GM12878 (cell line): Measurements from ENCODE around the gene USH2A. TPM values are rescaled to one million over a fixed set of nuclear protein-coding genes. Genes with fewer than 3 reads are reported as not detected.

Source experiments
- ATAC-seq: fragments of 200-7000 bp; cut with Tn5 transposase; 3 replicates; pipeline ENCODE4 v1.9.1; 2020; ENCODE audit warnings: mild to moderate bottlenecking, moderate library complexity
- BruUV-seq: library from RNA; stranded (reverse); fragments of 400-500 nt; replicated peaks from 2 replicates; lab custom pipeline; 2021; lab: Mats Ljungman, UMichigan
- CTCF ChIA-PET: fragments of 300-600 bp; sonication (Branson Sonifier 250); formaldehyde crosslinking; extraction: SDS; loops from one replicate; lab custom pipeline; 2021; ENCODE audit warnings: inconsistent platforms; lab: Yijun Ruan, JAX
- POLR2A ChIA-PET: fragments of 350-600 bp; formaldehyde crosslinking; extraction: SDS; loops from one replicate; lab custom pipeline; 2021; ENCODE audit warnings: inconsistent platforms; lab: Charles Lee
- RAD21 ChIA-PET: fragments of 300-600 bp; sonication (Branson Sonifier 250); formaldehyde crosslinking; loops from one replicate; lab custom pipeline; 2023; ENCODE audit warnings: antibody characterized with exemption; ENCODE audit not compliant: unreplicated experiment; lab: Charles Lee
- SMC1A ChIA-PET: fragments of 300-600 bp; sonication (Branson Sonifier 250); formaldehyde crosslinking; loops from one replicate; lab custom pipeline; 2023; ENCODE audit not compliant: unreplicated experiment, uncharacterized antibody; lab: Charles Lee
- DNase-seq: peaks from one replicate; pipeline ENCODE4 v3.0.0-alpha.2; 2011; ENCODE audit warnings: low read depth, low spot score
- FAIRE-seq: peaks from 3 replicates; lab custom pipeline; 2011; peaks lifted over from hg19 to GRCh38; lab: Jason Lieb, UNC
- H2AFZ ChIP-seq: 2 replicates; pipeline ENCODE4 v1.6.0; 2011; ENCODE audit warnings: low read depth, low read length, control low read depth; ENCODE audit not compliant: control insufficient read depth
- H3K27ac ChIP-seq: 2 replicates; pipeline ENCODE4 v1.5.1; 2011; ENCODE audit warnings: control low read depth; ENCODE audit not compliant: control insufficient read depth, insufficient read depth
- H3K27me3 ChIP-seq, 2 experiments: replicated peaks in 1 of 2; 2 replicates each; pipeline versions ENCODE4 v1.6.0 to v1.6.1; 2011; ENCODE audit warnings: low read length in 1 of 2; ENCODE audit not compliant: control insufficient read depth in 2 of 2, insufficient read depth in 2 of 2
- H3K36me3 ChIP-seq, 2 experiments: 2 replicates each; pipeline ENCODE4 v1.5.1; 2011; ENCODE audit warnings: low read length in 1 of 2; ENCODE audit not compliant: control insufficient read depth in 2 of 2, insufficient read depth in 2 of 2
- H3K4me1 ChIP-seq: 2 replicates; pipeline ENCODE4 v1.6.1; 2011; ENCODE audit warnings: mild to moderate bottlenecking, low read length, moderate library complexity, mixed read lengths; ENCODE audit not compliant: control insufficient read depth, insufficient read depth
- H3K4me2 ChIP-seq: 2 replicates; pipeline ENCODE4 v1.6.0; 2011; ENCODE audit warnings: control low read depth; ENCODE audit not compliant: control insufficient read depth, insufficient read depth
- H3K4me3 ChIP-seq: fragments of 200-600 bp; sonication (generic); 2 replicates; pipeline ENCODE4 v1.5.1; 2016
- H3K79me2 ChIP-seq: 2 replicates; pipeline ENCODE4 v1.6.0; 2011; ENCODE audit warnings: low read length; ENCODE audit not compliant: control insufficient read depth, insufficient read depth
- H3K9ac ChIP-seq: 2 replicates; pipeline ENCODE4 v1.8.0; 2011; ENCODE audit warnings: low read length, control low read depth, mixed read lengths; ENCODE audit not compliant: control insufficient read depth, insufficient read depth
- H3K9me3 ChIP-seq: replicated peaks from 3 replicates; pipeline ENCODE4 v1.5.1; 2011; ENCODE audit warnings: mild to moderate bottlenecking, low read length; ENCODE audit not compliant: control insufficient read depth, insufficient read depth
- H4K20me1 ChIP-seq: 2 replicates; pipeline ENCODE4 v1.6.0; 2011; ENCODE audit not compliant: control insufficient read depth, insufficient read depth
- CHD4 ChIP-seq: fragments of 200-600 bp; sonication (generic); IDR thresholded peaks from 2 replicates; pipeline ENCODE4 v1.6.1; 2016; ENCODE audit warnings: mild to moderate bottlenecking
- EED ChIP-seq: sonication (generic); IDR thresholded peaks from 2 replicates; pipeline ENCODE4 v1.6.1; 2016; ENCODE audit warnings: antibody characterized with exemption, low read depth
- FOXK2 ChIP-seq: fragments of 450-650 bp; IDR thresholded peaks from 2 replicates; pipeline ENCODE4 v1.6.1; 2017; ENCODE audit warnings: mild to moderate bottlenecking, moderate library complexity
- SP1 ChIP-seq: IDR thresholded peaks from one replicate; pipeline ENCODE4 v1.6.1; 2011; ENCODE audit warnings: low read depth, low read length
- SREBF2 ChIP-seq: IDR thresholded peaks from 2 replicates; pipeline ENCODE4 v1.6.1; 2012; ENCODE audit warnings: mild to moderate bottlenecking, low read length
- ZNF217 ChIP-seq: fragments of 450-650 bp; IDR thresholded peaks from 2 replicates; pipeline ENCODE4 v1.6.1; 2017; ENCODE audit warnings: antibody characterized with exemption, mild to moderate bottlenecking
- WGBS: methylation state at CpG from one replicate; pipeline ENCODE4 v1.1.6; 2016; ENCODE audit warnings: low lambda C conversion rate; ENCODE audit not compliant: insufficient replicate concordance, insufficient coverage; ENCODE audit errors: missing lambda C conversion rate; 5-methylcytosine and 5-hydroxymethylcytosine counted together
- in situ Hi-C: fragments of 300-500 bp; cut with MboI; formaldehyde crosslinking; loops from 9 replicates; pipeline ENCODE4 v1.14.3; 2018; ENCODE audit warnings: mixed read lengths
- intact Hi-C: fragments of 100-400 bp; cut with micrococcal nuclease; formaldehyde crosslinking; loops from one replicate; pipeline ENCODE4 v1.14.2; 2022; ENCODE audit not compliant: unreplicated experiment
- polyA plus RNA-seq, 11 experiments: library from polyadenylated mRNA; depleted of rRNA in 4 of 11; unstranded in 6 of 11; stranded (reverse) in 5 of 11; fragments of >200 nt; fragmentation: Nextera tagmentation in 4 of 11; fragmentation: Illumina TruSeq in 1 of 11; extraction: Ambion mirVana in 4 of 11; extraction: Trizol in 1 of 11; gene quantifications; 1 replicate in 1 of 11; 2 replicates in 10 of 11; pipeline versions ENCODE4 v1.2.1 to v1.2.3, GENCODE V29; 2011 to 2016; ENCODE audit warnings: inconsistent platforms in 2 of 11, missing spikeins in 2 of 11, low read depth in 1 of 11
- total RNA-seq, 4 experiments: library from RNA; depleted of rRNA in 3 of 4; stranded (reverse); fragments of >200 nt in 3 of 4; fragmentation: Illumina TruSeq in 1 of 4; extraction: Trizol in 1 of 4; gene quantifications; 2 replicates each; pipeline versions ENCODE4 v1.2.1 to v1.2.3, GENCODE V29; 2013 to 2021
- TF ChIP-seq, protein P1 (sequence below): IDR thresholded peaks from 2 replicates; pipeline ENCODE4 v1.6.1; 2012; ENCODE audit warnings: improper control_type of control experiment, low read depth, low read length; ENCODE audit not compliant: insufficient replicate concordance

Gene USH2A
- total and polyA plus RNA-seq, 10 of the 15 experiments (the other 5 are each of a cell fraction or from before 2014, with no cell fraction given) = under 0.01 to 0.20 (median 0.01) TPM; not detected in 2

DNA sequence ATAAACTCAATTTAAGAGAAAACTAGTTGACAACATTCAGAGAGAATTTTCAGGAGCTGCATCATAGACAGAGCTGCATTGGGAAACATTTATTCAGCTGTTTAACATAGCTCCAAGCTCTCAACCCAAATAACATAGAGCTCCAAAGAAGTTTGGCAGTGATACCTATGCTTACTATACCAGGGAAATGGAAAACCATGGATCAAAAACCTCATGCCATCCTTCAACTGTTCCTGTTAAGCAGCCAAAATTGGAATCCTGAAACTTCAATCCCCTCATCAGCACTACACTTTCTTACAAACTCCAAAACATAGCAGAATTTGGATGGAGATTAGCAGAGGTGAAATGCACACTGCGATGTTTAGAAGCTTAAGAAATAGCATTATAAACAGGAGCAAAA lies 164.4 kb downstream of the USH2A start:
- Histone ChIP-seq H3K4me1 (no peaks in the 10 kb centered on the region), H3K4me2 (no peak overlapping the region), H3K36me3 (no peaks in the 10 kb centered on the region), H3K27me3 (no peaks in the 10 kb centered on the region), H2AFZ (no peak overlapping the region), H3K9ac (no peak overlapping the region), H3K9me3 (no peaks in the 10 kb centered on the region), H4K20me1 (no peaks in the 10 kb centered on the region), H3K4me3 (no peak overlapping the region), H3K27ac (no peak overlapping the region), H3K79me2 (no peaks in the 10 kb centered on the region)
- ChIA-PET SMC1A (no interaction called here), POLR2A (no interaction called here), CTCF (interaction anchor here (1.5 kb wide), 1 partner anchor 38 kb away, joined by 4 read pairs; no protein-coding TSS in a partner anchor), RAD21 (no interaction called here)
- FAIRE-seq (no peak), DNase-seq (no peak), ATAC-seq (no peak)
- in situ Hi-C loops = no loop called here
- TF ChIP-seq EED = no peak
- TF ChIP-seq, protein P1, sequence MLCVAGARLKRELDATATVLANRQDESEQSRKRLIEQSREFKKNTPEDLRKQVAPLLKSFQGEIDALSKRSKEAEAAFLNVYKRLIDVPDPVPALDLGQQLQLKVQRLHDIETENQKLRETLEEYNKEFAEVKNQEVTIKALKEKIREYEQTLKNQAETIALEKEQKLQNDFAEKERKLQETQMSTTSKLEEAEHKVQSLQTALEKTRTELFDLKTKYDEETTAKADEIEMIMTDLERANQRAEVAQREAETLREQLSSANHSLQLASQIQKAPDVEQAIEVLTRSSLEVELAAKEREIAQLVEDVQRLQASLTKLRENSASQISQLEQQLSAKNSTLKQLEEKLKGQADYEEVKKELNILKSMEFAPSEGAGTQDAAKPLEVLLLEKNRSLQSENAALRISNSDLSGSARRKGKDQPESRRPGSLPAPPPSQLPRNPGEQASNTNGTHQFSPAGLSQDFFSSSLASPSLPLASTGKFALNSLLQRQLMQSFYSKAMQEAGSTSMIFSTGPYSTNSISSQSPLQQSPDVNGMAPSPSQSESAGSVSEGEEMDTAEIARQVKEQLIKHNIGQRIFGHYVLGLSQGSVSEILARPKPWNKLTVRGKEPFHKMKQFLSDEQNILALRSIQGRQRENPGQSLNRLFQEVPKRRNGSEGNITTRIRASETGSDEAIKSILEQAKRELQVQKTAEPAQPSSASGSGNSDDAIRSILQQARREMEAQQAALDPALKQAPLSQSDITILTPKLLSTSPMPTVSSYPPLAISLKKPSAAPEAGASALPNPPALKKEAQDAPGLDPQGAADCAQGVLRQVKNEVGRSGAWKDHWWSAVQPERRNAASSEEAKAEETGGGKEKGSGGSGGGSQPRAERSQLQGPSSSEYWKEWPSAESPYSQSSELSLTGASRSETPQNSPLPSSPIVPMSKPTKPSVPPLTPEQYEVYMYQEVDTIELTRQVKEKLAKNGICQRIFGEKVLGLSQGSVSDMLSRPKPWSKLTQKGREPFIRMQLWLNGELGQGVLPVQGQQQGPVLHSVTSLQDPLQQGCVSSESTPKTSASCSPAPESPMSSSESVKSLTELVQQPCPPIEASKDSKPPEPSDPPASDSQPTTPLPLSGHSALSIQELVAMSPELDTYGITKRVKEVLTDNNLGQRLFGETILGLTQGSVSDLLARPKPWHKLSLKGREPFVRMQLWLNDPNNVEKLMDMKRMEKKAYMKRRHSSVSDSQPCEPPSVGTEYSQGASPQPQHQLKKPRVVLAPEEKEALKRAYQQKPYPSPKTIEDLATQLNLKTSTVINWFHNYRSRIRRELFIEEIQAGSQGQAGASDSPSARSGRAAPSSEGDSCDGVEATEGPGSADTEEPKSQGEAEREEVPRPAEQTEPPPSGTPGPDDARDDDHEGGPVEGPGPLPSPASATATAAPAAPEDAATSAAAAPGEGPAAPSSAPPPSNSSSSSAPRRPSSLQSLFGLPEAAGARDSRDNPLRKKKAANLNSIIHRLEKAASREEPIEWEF = no peak
- no peak for TF ChIP-seq SREBF2
- no peak for TF ChIP-seq SP1
- no peak for TF ChIP-seq ZNF217
- TF ChIP-seq CHD4 = no peak
- TF ChIP-seq FOXK2 = no peak
- intact Hi-C loops = no loop called here
- 5% methylated on average over 1 of the region's 1 CpG for WGBS
- no TSS peak for BruUV-seq
